Subcutaneous adipose tissue (tissue), 4 donors: ENCODE data around the gene MXD4. TPM values are rescaled to one million over a fixed set of nuclear protein-coding genes. Genes with fewer than 3 reads are reported as not detected.

Source experiments
- CTCF ChIP-seq: fragments of 450-650 bp; IDR thresholded peaks from one replicate; pipeline ENCODE4 v1.5.1; 2016; ENCODE audit warnings: low read depth, mild to moderate bottlenecking, control low read depth, antibody characterized with exemption, moderate library complexity
- total RNA-seq, 4 donors: library from RNA; depleted of rRNA; stranded (reverse); fragments of >200 nt; gene quantifications; one replicate each; pipeline ENCODE4 v1.1.0, GENCODE V29; 2016

Gene MXD4
- total RNA-seq, 4 donors from 2014 or later = 31.1 to 125 (median 48.1) TPM

GRCh38 chr4:2297606-2298531 lies 36.0 kb upstream of the MXD4 start:
- TF ChIP-seq CTCF = no peak

GRCh38 chr4:2296631-2297601 lies 35.0 kb upstream of the MXD4 start:
- no peak for TF ChIP-seq CTCF

- TF ChIP-seq CTCF = no peak
Observed at GRCh38 chr4:2295900-2296442, 34.1 kb upstream of the MXD4 start.

GRCh38 chr4:2295500-2295899 lies 33.6 kb upstream of the MXD4 start:
- no peak for TF ChIP-seq CTCF

- no peak for TF ChIP-seq CTCF
Observed at GRCh38 chr4:2292646-2293108, 30.8 kb upstream of the MXD4 start.

- no peak for TF ChIP-seq CTCF
Observed at GRCh38 chr4:2291705-2292645, 30.1 kb upstream of the MXD4 start.
